ENCODE results near the gene ATP1A3.
"Not testable (repeated sequence)": the region's sequence is repeated elsewhere in the genome, so short reads cannot be mapped to it uniquely, and the experiment has no call there.

Gene ATP1A3

DNA sequence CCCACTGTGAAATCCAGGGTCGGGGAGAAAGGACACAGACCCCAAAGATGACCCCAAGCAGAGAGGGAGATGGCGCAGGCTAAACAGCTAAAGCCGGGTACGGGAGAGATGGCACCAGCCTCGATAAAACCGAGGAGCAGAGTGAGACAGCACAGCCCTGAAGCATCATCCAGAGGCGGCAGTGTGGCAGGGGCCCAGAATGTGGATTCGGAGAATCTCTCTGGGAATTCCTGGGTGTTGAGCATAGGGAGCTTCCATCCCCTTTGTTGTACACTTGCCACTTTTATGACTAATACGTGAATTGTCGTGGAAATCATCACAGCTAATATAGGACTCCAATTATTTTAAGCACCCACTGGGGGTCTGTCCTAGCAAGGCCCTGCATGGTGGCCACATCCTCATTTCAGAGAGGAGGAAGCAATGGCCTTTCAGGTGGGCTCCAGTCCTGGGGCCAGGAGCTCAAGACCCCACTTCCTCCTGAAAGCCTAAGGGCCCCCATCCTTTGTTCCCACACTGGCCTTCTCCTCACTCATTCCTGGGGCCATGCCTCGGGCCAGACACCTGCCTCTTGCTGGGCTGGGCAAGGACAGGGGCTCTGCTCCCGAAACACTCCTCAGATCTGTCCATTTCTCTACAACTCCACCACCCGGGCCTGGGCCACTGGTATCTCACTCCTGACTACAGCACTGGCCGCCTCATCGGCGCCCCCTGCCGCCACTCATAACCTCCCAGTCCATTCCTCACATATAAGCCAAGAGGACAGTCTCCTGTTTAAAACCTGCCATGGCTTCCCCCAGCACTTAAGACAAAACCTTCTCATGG lies 29.3 kb upstream of the ATP1A3 start:
- Mint-ChIP-seq H3K9me3 (no peaks in the 10 kb centered on the region), H3K4me1 (ENCODE audit: low read depth) (no peaks in the 10 kb centered on the region), H3K4me3 (no peak overlapping the region), H3K36me3 (ENCODE audit: low read depth) (no peaks in the 10 kb centered on the region), H3K27ac (no peak overlapping the region), H3K27me3 (peaks cover 5% of the 10 kb centered on the region)

DNA sequence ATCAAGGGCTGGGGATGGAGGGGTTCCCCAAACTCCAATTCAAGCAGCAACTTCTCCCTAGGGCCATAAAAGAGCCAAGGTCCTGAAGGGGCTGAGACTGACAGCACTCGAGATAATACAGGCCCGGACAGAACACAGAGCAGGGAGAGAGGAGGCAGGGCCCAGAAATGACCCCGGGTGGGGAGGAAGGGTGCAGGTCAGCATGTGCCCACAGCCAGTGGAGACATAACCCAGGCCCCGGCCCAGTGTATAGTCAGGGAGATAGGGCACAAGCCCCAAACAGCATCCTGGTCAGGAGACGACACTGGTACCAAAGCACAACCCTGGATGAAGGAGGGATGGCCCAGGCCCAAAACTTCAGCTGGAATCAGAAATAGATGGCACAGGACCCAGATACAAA lies 28.6 kb upstream of the ATP1A3 start:
- peaks cover 5% of the 10 kb centered on the region for H3K27me3 Mint-ChIP-seq
- H3K4me3 Mint-ChIP-seq: no peak overlapping the region
- no peak overlapping the region for H3K27ac Mint-ChIP-seq
- H3K9me3 Mint-ChIP-seq: no peaks in the 10 kb centered on the region
- H3K4me1 Mint-ChIP-seq (ENCODE audit: low read depth): no peaks in the 10 kb centered on the region
- H3K36me3 Mint-ChIP-seq (ENCODE audit: low read depth): no peaks in the 10 kb centered on the region

GRCh38 chr19:42021185-42021584 lies 27.2 kb upstream of the ATP1A3 start:
- H3K4me3 Mint-ChIP-seq: no peak overlapping the region
- peaks cover 5% of the 10 kb centered on the region for H3K27me3 Mint-ChIP-seq
- no peaks in the 10 kb centered on the region for H3K4me1 Mint-ChIP-seq (ENCODE audit: low read depth)
- H3K27ac Mint-ChIP-seq: no peak overlapping the region
- no peaks in the 10 kb centered on the region for H3K9me3 Mint-ChIP-seq
- no peaks in the 10 kb centered on the region for H3K36me3 Mint-ChIP-seq (ENCODE audit: low read depth)

DNA sequence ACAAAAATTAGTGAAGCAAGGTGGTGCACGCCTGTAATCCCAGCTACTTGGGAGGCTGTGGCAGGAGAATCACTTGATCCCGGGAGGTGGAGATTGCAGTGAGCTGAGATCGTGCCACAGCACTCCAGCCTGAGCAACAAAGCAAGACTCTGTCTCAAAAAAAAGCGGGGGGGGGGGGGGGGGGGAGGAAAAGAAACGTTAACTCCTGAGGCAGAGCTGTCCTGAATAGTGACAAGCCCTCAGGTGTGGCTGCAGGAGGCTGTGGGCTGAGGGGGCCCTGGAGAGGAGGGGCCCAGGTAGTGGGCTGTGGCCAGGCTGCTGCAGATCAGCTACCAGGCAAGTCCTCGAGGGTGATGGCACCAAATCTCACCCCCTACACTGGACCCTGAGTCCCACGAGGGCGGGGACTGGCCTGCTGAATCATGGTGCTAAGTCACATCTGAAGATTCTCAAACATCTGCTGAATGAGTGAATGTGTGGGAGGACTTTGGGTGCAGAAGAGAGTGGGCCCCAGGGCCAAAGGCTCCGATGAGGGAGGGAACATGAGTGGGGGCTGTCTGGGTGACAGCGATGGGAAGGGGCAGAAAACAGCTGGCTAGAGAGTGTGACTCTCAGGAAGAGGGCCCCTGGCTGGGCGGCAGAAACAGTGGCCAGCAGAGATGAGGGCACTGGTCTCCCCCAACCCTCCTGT lies 24.6 kb upstream of the ATP1A3 start:
- H3K9me3 Mint-ChIP-seq: no peaks in the 10 kb centered on the region
- no peak overlapping the region for H3K27ac Mint-ChIP-seq
- no peaks in the 10 kb centered on the region for H3K4me1 Mint-ChIP-seq (ENCODE audit: low read depth)
- no peak overlapping the region for H3K4me3 Mint-ChIP-seq
- H3K36me3 Mint-ChIP-seq (ENCODE audit: low read depth): no peaks in the 10 kb centered on the region
- H3K27me3 Mint-ChIP-seq: peaks cover 5% of the 10 kb centered on the region

GRCh38 chr19:42017040-42017439 lies 23.0 kb upstream of the ATP1A3 start:
- H3K36me3 Mint-ChIP-seq (ENCODE audit: low read depth): no peaks in the 10 kb centered on the region
- peaks cover 5% of the 10 kb centered on the region for H3K27me3 Mint-ChIP-seq
- H3K27ac Mint-ChIP-seq: no peak overlapping the region
- H3K9me3 Mint-ChIP-seq: no peaks in the 10 kb centered on the region
- no peaks in the 10 kb centered on the region for H3K4me1 Mint-ChIP-seq (ENCODE audit: low read depth)
- no peak overlapping the region for H3K4me3 Mint-ChIP-seq

GRCh38 chr19:42012747-42013146 lies 18.7 kb upstream of the ATP1A3 start:
- not testable (repeated sequence) for H3K9me3 Mint-ChIP-seq; H3K4me3 Mint-ChIP-seq; H3K27ac Mint-ChIP-seq; H3K27me3 Mint-ChIP-seq; H3K36me3 Mint-ChIP-seq (ENCODE audit: low read depth); H3K4me1 Mint-ChIP-seq (ENCODE audit: low read depth)

GRCh38 chr19:42010245-42011126 lies 16.5 kb upstream of the ATP1A3 start:
- no peaks in the 10 kb centered on the region for H3K4me1 Mint-ChIP-seq (ENCODE audit: low read depth)
- no peaks in the 10 kb centered on the region for H3K36me3 Mint-ChIP-seq (ENCODE audit: low read depth)
- no peak overlapping the region for H3K4me3 Mint-ChIP-seq
- no peaks in the 10 kb centered on the region for H3K9me3 Mint-ChIP-seq
- no peak overlapping the region for H3K27ac Mint-ChIP-seq
- H3K27me3 Mint-ChIP-seq: no peaks in the 10 kb centered on the region

DNA sequence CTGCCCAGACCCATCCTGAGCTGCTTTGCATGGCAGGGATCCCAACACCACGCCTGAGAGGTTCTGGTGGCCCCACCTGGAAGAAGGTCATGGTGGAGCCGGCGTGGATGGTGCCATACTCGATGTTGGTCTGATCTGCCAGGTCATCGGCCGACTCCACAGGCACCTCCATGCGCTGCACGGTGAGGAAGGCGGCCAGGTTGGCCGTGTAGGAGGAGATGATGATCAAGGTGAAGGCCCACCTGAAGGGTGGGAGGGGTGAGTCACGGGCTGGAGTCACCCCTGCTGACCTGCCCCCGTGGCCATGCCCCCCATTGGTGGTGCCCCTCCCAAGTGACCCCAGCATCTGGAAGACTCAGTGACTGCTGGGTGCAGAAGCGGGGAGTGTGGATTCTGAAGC lies 12.5 kb upstream of the ATP1A3 start:
- H3K27ac Mint-ChIP-seq: no peak overlapping the region
- no peak overlapping the region for H3K4me3 Mint-ChIP-seq
- no peaks in the 10 kb centered on the region for H3K36me3 Mint-ChIP-seq (ENCODE audit: low read depth)
- H3K9me3 Mint-ChIP-seq: no peaks in the 10 kb centered on the region
- peaks cover 8% of the 10 kb centered on the region for H3K27me3 Mint-ChIP-seq
- H3K4me1 Mint-ChIP-seq (ENCODE audit: low read depth): no peaks in the 10 kb centered on the region

GRCh38 chr19:42005504-42005903 lies 11.5 kb upstream of the ATP1A3 start:
- H3K27ac Mint-ChIP-seq: no peak overlapping the region
- no peak overlapping the region for H3K4me3 Mint-ChIP-seq
- no peaks in the 10 kb centered on the region for H3K4me1 Mint-ChIP-seq (ENCODE audit: low read depth)
- no peaks in the 10 kb centered on the region for H3K9me3 Mint-ChIP-seq
- no peaks in the 10 kb centered on the region for H3K36me3 Mint-ChIP-seq (ENCODE audit: low read depth)
- peaks cover 18% of the 10 kb centered on the region for H3K27me3 Mint-ChIP-seq

DNA sequence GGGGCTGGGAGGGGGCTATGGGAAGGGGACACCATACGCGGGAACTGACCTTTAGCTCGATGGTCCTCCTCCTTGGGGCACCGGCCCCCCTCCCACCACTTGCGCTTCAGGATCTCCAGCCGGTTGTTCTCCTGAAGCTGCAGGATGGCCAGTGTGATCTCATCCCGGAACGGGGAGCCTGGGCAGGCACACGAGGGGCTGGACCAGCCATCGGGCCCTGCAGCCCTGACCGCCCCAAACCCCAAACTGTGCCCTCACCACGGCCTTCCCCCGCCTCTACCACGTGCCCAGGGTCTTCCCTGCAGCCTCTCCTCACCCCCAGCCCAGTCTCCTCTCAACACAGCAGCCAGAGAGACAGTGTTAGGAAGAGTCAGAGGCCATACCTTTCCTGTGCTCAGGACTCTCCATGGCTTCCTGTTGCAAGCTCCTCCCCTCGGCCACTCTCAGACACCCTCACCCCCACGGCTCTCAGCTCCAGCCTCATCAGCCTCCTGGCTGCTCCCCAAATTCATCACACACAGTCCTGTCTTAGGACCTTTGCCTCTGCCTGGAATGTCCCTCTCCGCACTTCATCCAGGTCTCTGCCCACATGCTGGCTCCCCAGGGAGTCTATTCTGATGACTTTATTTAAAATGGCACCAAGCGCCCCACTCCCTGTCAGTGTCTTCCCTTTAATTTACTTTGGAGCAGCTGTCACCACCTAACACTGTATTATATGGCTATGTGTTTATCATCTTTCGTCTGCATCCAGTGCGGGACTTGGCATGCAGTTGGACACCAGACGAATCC lies 9.7 kb upstream of the ATP1A3 start:
- Mint-ChIP-seq H3K4me1 (ENCODE audit: low read depth) (peaks cover 4% of the 10 kb centered on the region), H3K27ac (no peak overlapping the region), H3K27me3 (peaks cover 31% of the 10 kb centered on the region), H3K9me3 (no peaks in the 10 kb centered on the region), H3K36me3 (ENCODE audit: low read depth) (no peaks in the 10 kb centered on the region), H3K4me3 (no peak overlapping the region)

- Mint-ChIP-seq H3K4me3 (no peak overlapping the region), H3K4me1 (ENCODE audit: low read depth) (peaks cover 23% of the 10 kb centered on the region), H3K36me3 (ENCODE audit: low read depth) (no peaks in the 10 kb centered on the region), H3K27ac (no peak overlapping the region), H3K9me3 (no peaks in the 10 kb centered on the region), H3K27me3 (peaks cover 63% of the 10 kb centered on the region)
Measured at GRCh38 chr19:41999878-42000208, 5.8 kb upstream of the ATP1A3 start.

DNA sequence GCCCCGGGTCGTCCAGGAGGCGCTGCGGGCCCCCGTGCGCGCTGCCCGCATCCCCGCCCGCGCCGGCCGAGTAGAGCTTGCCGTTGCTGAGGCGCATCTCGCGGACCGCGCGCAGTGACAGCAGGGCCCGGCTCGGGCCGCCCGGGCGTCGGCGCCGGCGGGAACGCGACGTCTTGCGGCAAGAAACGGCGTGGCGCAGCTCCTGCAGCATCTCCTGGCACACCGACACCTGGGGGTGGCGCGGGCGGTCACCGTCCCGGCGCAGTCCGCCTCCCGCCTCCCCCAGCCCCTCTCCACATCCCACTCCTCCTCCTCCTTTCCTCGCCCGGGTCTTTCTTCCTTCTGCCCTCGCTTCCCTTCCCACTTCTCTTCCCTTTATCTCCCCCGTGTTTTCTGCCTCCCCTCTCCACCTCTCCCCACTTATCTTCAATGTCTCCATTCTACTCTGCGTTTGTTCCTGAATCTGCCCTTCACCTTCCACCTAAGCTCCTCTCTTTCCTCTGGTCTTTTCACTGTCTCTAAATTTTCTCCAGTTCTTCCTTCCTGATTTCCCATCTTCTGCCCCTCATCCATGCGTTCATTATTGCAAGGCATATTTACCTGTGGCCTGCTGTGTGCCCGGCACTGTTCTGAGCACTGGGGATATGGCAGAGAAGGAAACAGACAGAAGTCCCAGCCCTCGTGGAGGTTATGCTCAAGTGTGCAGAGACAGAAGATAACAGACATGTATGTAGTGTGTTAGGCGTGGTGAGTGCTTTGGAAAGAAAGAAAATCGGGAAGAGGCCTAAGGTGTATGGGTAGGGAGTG lies 5.2 kb upstream of the ATP1A3 start:
- Mint-ChIP-seq H3K27ac (no peak overlapping the region), H3K4me1 (ENCODE audit: low read depth) (peaks cover 23% of the 10 kb centered on the region), H3K4me3 (no peak overlapping the region), H3K27me3 (peaks cover 67% of the 10 kb centered on the region), H3K36me3 (ENCODE audit: low read depth) (no peaks in the 10 kb centered on the region), H3K9me3 (no peaks in the 10 kb centered on the region)

GRCh38 chr19:41998246-41999020 lies 4.4 kb upstream of the ATP1A3 start:
- peaks cover 26% of the 10 kb centered on the region for H3K4me1 Mint-ChIP-seq (ENCODE audit: low read depth)
- no peaks in the 10 kb centered on the region for H3K9me3 Mint-ChIP-seq
- no peak overlapping the region for H3K4me3 Mint-ChIP-seq
- peaks cover 67% of the 10 kb centered on the region for H3K27me3 Mint-ChIP-seq
- H3K36me3 Mint-ChIP-seq (ENCODE audit: low read depth): no peaks in the 10 kb centered on the region
- no peak overlapping the region for H3K27ac Mint-ChIP-seq
